Measurements from ENCODE around the gene AP2A1.
"Not testable (repeated sequence)": the region's sequence is repeated elsewhere in the genome, so short reads cannot be mapped to it uniquely, and the experiment has no call there.

Gene AP2A1

DNA sequence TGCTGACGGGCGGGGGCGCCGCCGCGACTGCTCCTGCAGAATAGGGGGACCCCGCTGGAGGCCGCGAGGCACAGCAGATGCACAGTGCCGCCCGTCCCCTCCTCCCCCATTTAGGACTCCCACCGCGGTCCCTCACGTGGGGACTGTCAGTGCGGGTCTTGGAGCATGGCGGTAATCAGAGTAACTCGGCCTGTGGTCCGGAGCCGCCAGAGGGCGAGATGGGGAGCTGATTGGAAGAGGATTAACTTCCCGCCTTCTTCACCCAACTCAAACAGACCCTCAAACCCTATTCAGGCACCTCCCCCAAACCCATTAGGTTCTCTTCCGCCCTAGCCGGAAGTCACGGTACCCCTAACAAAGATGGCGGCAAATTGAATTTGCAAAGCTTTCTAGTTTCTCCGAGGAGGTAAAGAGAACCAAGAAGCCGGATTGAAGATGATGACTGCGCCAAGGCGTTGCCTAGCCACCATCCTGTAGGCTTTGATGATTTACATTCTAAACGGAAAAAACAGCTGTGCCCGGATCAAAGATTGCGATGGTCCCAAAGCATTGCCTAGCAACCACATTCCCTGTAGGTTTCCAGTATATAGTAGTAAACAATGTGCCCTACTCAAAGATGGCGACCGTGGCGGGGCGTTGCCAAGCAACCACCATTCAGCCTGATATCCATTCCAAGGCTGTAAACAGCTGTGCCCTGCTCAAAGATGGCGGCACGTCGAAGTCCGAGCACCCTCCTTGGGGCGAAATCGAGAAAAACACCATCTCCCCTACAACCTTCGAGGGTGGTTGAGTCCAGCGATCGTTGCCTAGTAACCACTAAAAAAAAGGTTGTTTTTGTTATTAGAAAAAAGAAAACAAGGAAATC lies 46.4 kb downstream of the AP2A1 start, which contains the start of gene FUZ:
Gene FUZ, minus strand, starts transcription at position 296 of the 865 bp plus-strand sequence. Its CDS starts 186 bp downstream, at position 110.
- peak; percentile 78 for DNase-seq (ENCODE audit: low read depth)

DNA sequence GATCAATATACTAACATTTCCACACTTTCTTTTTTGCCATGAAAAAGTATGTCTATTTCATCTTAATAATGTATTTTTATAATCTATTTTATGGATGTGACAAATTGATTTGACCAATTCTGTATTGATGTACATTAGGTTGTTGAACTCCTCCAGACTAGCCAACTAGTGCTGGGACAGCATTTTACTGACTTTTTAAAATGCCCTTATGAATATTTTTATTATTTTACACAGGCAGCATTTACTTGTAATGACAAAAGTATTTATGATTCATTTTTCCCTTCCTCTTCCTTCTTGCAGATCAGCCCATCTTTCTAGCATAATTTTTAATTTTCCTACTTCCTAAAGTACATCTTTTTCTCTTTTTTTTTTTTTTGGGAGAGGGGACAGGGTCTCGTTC lies 47.2 kb downstream of the AP2A1 start:
- no peak for DNase-seq (ENCODE audit: low read depth)

DNA sequence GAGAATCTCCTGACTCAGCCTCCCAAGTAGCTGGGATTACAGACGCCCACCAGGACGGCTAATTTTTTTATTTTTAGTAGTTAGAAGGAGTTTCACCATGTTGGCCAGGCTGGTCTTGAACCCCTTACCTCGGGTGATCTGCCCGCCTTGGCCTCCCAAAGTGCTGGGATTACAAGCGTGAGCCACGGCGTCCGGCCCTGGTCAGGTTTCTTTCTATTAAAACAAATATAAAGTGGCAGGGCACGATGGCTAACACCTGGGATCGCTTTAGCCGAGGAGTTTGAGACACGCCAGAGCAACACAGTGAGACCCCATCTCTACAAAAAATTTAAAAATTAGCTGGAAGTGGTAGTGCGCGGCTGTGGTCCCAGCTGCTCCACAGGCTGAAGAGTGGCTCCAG lies 49.8 kb downstream of the AP2A1 start:
- DNase-seq (ENCODE audit: low read depth) = no peak

DNA sequence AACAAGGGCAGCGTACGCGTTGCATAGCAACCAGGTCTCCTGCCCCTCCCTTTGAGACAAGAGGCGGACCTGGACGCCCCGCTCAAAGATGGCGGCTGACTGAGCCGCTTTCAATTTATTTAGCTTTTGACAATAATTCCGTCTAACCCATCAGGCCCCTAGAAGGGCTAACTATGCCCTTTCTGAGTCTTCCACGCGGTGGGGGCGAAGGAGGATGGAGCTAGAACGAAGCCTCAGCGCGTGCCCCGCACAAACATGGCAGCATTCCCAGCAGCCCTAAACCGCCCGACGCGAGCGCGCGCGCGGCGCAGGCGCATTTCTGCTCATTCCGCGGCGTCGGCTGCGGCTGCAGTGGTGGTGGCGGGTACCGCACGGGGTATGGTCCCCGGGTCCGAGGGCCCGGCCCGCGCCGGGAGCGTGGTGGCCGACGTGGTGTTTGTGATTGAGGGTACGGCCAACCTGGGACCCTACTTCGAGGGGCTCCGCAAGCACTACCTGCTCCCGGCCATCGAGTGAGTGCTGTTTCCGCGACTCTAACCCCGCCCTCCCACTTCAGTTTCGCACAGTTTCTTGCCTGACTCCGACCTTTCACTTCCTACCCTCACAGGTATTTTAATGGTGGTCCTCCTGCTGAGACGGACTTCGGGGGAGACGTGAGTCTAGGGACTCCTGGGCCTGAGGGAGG lies 51.3 kb downstream of the AP2A1 start, which contains the start of gene MED25:
Gene MED25, plus strand, starts transcription at position 326 of the 685 bp plus-strand sequence. Its CDS starts 53 bp downstream, at position 379.
- DNase-seq (ENCODE audit: low read depth) = peak; percentile 84

DNA sequence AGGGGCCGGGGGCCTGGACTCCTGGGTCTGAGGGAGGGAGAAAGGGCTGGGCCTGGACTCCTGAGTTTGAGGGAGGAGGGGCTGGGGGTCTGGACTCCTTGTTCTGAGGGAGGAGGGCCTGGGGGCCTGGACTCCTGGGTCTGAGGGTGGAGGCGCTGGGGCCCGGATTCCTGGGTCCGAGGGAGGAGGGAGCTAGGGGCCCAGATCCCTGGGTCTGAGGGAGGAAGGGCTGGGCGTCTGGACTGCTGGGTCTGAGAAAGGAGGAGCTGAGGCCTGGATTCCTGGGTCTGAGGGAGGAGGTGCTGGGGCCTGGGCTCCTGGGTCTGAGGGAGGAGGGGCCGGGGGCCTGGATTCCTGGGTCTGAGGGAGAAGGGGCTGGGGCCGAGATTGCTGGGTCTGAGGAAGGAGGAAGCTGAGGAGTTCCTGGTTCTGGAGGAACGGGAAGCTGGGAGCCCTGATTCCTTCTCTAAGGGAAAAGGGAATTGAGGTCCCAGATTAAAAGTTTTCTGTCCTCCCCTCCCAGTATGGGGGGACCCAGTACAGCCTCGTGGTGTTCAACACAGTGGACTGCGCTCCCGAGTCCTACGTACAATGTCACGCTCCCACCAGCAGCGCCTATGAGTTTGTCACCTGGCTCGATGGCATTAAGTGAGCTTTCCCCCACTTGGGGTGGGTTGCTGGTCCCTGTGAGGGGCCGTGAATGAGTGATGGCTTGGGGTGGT lies 52.0 kb downstream of the AP2A1 start:
- DNase-seq (ENCODE audit: low read depth) = no peak

DNA sequence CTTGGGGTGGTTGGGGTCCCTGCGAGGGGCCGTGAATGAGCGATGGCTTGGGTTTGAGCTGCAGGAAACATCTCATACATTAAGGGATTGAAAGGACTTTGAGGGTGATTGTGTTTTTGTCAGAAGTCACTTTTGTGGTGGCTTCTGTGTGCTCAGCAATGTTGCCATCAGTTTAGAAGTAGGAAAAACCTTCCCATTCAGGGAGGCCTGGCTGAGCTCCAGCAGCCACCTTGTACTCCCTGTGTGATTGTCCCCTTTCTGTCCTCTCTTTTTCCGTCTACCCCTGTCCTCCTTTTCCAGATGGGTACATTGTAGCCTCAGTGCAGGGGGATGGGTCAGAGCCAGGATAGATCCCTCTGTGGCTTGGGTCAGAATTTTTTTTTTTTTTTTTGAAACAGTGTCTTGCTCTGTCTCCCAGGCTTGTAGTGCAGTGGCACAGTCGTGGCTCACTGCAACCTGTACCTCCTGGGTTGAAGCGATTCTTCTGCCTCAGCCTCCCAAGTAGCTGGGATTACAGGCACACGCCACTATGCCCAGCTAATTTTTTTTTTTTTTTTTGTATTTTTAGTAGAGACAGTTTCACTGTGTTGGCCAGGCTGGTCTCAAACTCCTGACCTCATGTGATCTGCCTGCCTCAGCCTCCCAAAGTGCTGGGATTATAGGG lies 52.8 kb downstream of the AP2A1 start:
- not testable (repeated sequence) for DNase-seq (ENCODE audit: low read depth)

DNA sequence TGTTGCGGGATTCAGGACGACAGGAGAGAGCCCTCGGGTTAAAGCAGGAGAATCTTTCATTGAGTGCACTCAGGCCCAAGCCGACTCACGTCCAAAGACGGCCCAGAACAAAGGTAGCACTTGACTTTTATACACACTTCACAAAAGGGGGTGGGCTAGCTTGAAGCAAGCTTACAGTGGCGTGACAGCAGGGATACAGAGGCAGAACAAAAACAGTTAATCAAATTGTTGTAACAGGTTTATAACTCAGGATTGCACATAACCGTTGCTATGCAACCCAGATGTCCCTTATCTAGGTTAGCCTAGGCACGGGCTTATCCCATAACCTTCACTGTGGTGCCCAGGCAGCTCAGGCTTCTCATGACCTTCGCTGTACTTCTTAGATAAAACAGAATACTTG lies 53.3 kb downstream of the AP2A1 start:
- DNase-seq (ENCODE audit: low read depth) = no peak

DNA sequence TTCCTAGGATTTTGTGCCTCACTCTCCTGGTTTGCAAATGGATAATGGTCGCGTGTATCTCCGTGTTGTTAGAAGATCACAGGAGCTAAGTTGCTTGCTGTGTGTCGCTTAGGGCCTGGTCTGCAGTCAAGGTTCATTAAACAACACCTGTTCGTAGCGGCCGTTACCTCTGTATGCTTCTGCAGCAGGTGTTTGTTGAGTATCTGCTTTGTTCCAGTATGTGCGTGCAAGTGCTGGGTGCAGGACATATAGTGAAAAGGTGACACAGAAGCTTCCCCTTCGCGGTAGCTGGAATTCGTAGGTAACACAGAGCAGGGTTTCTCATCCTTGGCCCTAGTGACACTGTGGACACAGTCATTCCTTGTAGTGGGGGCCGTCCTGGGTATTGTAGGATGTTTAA lies 56.7 kb downstream of the AP2A1 start:
- DNase-seq (ENCODE audit: low read depth) = no peak

DNA sequence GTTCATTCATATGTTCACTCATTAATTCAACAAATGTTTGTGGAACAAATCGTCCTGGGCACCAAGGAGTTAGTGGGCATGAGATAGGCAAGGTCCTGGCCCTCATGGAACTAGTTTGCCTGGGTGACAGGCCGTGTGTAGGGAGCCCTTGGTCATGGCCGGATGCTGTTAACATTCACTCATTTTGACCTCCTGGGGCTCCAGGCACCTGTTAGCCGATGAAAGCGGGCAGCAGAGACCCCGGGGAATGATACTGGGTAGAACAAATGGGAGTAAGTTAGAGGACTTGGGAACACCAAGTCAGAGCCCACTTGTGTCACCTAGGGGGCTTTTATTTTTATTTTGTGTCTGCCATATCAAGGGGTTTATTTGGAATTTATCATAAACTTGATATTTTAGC lies 57.9 kb downstream of the AP2A1 start:
- DNase-seq (ENCODE audit: low read depth) = no peak

DNA sequence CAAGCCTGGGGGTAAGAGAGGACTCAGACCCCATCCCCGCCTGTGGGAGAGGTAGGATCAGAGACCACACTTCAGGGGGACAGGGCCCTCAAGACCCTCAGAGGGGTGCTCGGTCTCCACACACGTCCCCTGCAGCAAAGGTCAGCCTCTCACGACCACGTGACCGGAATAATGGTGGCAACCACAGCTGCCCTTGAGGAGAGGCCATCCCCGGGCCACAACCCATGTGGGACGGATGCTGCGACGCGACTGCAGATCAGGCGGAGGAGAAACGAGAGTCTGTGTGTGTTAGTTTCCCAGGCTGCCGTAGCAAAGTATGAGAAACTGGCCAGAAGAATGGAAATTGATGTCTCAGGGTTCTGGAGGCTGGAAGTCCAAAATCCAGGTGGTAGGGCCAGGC lies 60.2 kb downstream of the AP2A1 start:
- DNase-seq (ENCODE audit: low read depth) = no peak

DNA sequence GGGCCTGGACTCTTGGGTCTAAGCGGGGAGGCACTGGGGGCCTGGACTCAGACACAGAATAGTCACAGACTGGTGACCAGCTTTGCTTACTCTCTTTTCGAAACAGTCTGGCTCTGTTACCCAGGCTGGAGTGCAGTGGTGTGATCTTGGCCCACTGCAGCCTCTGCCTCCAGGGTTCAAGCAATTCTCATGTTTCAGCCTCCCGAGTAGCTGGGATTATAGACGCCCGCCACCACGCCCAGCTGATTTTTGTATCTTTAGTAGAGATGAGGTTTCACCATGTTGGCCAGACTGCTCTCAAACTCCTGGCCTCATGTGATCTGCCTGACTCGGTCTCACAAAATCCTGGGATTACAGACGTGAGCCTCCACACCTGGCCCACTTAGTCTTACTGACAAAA lies 62.4 kb downstream of the AP2A1 start:
- no peak for DNase-seq (ENCODE audit: low read depth)

DNA sequence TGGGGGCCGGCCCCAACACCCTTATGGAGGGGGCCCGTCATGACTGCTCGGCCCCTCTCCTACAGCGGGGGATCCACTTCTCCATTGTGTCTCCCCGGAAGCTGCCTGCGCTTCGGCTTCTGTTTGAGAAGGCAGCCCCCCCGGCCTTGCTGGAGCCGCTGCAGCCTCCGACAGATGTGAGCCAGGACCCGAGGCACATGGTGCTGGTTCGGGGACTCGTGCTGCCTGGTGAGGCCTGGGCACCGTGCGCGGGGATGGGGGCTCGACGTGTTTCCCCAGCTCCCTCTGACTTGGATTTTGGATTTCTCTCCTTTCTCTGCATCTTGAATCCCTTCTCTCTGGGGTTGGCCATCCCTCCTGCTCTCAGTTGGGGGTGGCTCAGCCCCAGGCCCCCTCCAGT lies 62.9 kb downstream of the AP2A1 start:
- DNase-seq (ENCODE audit: low read depth) = no peak

DNA sequence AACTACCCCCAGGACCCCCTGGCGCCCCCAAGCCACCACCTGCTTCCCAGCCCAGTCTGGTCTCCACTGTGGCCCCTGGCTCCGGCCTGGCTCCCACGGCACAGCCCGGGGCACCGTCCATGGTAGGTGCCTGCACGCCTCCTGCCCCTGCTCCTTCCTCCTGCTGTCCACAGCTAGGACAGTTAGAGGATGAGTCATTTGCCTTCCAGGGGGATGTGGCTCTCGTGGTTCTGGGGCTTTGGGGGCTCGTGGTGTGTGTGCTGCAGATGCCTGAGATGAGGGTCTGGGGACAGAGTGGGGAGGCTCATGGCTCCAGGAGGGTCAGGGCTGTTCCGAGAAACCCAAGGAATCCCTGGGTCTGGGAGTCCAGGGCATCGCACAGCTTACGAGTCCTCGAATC lies 64.0 kb downstream of the AP2A1 start:
- DNase-seq (ENCODE audit: low read depth) = no peak

DNA sequence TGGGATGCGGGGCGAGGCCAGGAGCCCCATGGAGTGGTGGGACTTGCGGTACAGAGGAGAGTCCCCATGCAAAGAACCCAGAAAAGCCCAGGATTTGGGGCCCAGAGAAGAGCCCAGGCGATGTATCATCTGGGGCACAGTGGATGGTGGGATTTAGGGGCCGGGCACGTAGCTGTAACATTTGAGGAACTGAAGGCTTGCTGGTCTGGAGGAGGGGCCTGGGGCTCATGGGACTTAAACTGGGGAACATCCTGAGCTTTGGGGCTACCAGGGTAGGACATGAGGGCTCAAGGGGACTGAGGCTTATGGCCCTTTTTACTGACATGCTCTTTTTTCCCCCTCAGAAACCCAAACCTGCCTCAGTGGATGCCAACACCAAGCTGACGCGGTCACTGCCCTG lies 64.8 kb downstream of the AP2A1 start:
- DNase-seq (ENCODE audit: low read depth) = no peak

DNA sequence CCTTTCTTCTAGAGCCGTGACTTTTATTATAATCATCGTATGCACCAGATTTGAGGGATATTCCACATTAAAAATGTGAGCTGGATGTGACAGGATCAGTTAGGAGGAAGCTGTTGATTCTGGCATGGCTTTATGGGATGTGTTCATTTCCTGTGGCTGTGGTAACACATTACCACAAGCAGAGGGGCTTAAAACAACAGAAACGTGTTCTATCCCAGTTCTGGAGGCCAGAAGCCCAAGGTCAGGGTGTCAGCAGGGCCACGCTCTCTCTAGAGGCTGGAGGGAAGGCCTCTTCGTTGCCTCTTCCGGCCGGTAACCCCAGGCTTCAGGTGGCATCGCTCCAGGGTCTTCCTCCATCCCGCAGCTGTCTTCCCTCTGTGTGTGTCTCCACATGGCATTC lies 65.8 kb downstream of the AP2A1 start:
- no peak for DNase-seq (ENCODE audit: low read depth)

DNA sequence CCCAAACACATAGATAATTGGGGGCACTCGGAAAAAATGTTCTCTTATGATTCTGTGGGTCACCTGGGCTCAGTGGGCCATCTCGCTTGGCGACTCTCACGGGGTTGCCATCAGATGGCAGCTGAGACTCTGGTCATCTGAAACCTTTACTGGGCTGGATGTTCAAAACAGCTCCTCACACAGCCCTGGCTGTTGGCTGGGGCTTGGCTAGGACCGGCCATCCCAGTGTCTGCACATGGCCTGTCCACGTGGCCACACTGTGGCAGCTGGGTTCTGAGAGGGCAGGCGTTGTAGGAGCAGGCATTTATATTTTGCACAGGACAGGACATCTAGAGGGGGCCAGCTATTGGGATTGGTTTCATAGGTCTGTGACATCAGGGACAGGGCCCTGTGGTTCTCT lies 66.8 kb downstream of the AP2A1 start:
- no peak for DNase-seq (ENCODE audit: low read depth)

DNA sequence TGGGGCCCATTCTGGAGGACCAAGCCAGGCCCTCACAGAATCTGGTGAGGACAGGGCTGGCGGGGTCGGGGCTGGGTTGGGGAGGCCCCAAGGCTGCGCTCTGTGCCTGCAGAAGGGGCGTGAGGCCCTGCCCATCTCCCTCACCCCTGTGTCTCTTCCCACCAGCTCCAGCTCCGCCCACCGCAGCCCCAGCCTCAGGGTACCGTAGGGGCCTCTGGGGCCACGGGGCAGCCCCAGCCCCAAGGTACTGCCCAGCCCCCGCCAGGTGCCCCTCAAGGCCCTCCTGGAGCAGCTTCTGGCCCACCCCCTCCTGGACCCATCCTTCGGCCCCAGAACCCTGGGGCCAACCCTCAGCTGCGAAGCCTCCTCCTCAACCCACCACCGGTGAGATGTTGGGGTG lies 68.8 kb downstream of the AP2A1 start:
- DNase-seq (ENCODE audit: low read depth) = no peak

DNA sequence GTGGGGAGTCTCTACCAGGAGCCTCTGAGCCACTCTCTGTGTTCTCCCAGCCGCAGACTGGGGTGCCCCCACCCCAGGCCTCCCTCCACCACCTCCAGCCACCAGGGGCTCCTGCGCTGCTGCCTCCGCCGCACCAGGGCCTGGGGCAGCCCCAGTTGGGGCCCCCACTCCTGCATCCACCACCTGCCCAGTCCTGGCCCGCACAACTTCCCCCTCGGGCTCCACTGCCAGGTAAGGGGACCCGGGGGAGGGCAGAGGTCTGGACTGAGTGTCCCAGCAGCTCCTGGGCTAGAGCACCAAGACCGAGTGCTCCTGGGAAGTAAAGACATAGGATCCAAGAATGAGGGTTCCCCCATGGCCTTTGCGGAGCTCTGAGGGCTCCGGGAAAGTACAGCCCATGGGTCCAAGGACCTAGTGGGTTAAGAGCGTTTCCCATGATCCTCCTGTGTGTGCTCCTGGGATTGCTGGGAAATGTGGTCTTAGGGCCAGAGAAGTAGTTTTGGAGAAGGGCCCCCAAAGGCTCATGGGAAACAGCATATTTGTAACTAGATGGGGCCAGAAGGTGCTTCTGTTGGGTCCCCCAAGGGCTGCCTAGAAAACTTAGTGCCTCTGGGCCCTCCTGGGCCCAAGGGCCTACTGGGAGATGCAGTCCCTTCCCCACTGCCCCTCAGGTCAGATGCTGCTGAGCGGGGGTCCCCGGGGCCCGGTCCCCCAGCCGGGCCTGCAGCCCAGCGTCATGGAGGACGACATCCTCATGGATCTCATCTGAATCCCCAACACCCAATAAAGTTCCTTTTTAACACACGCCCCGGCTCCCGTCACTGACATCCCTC lies 69.6 kb downstream of the AP2A1 start:
- no peak for DNase-seq (ENCODE audit: low read depth)

DNA sequence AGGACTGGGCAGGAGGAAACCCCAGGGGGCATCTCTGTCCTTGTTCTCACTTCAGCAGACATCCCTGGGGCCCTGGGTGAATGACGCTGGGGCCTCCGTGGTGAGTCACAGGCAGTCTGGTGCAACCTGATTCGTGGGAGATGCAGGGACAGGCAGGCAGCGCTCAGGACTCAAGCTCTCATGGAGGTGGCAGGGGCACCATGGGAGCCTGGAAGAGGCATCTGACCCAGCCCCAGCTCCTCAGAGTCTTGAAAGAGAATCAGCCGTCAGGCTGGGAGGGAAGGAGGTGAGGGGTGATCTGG lies 70.2 kb downstream of the AP2A1 start:
- DNase-seq (ENCODE audit: low read depth) = no peak

DNA sequence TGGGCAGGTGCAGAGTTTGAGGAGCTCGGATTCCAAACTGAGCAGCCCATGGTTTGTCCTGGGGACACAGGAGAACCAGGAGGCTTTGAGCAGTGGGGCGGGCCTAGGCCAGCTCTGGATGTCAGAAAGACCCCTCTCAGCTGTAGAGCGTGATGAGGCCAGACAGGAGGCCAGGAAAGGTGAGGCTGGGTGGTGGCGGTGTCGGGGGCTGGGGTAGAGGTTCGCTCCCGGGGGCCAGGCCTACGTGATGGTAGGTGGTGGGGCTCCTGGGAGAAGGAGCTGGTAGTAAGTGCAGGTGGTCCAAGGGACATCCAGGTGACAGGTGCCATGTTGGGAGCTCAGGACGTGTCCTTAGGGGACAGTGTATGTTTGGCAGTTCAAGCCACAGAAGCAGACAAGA lies 70.6 kb downstream of the AP2A1 start:
- no peak for DNase-seq (ENCODE audit: low read depth)

DNA sequence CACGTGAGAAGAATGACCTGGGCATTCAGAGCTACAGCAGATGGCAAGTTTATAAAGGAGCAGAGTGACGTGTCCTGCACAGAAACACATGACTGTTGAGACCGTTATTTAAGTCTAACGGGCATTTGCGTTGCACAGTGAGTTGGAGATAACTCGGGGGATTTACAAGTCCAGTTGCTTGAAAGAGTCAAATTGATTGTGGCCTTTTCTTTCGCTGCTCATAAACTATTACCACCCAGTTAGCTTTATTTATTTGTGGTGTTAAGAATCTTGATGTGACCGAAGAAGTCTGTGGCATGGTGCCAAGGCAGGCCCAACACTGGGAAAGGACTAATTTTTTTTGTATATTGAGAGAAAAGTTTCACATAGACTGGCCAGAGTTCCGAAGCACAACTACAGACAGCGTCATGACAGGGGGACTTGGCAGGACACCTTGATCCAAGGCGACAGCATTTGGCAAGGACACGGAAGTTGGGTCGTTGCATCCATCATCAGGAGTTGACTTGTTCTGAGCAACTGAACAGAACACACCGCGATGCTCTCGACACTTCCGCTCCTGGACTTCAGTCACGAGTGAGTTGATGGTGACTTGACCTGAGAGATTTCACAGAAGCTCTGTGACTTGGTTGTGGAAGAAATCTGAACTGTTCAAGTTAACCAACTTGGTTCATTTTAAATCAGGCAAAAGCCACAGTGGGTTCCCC lies 72.2 kb downstream of the AP2A1 start:
- no peak for DNase-seq (ENCODE audit: low read depth)
